Stimulated activated CD4-positive, alpha-beta T cell treated with anti-CD3 and anti-CD28 coated beads, Interleukin-12 subunit alpha, Interleukin-12 subunit beta, amount 100 ng/mL, for 48 hours (primary cell): Measurements from ENCODE around the gene ZNF679.
"Not testable (repeated sequence)": the region's sequence is repeated elsewhere in the genome, so short reads cannot be mapped to it uniquely, and the experiment has no call there.

ENCODE experiments used
- DNase-seq, 3 donors: peaks; one replicate each; pipeline ENCODE4 v3.0.0-alpha.2; 2020; ENCODE audit warnings: low read depth in 2 of 3, low spot score in 1 of 3

ZNF679 gene

GRCh38 chr7:64228174-64228573, at the start of gene ZNF679:
ZNF679 (plus strand) TSS chr7:64228474; CDS start chr7:64249118, 20,644 bp downstream.
- DNase-seq, result not testable (repeated sequence)

- peak in 1 of 3 donors; percentile 1 for DNase-seq
Observed at GRCh38 chr7:64180989-64181388, 47.3 kb upstream of the ZNF679 start.

- DNase-seq, result no peak
Observed at GRCh38 chr7:64181586-64181985, 46.7 kb upstream of the ZNF679 start.

- no peak for DNase-seq
Observed at GRCh38 chr7:64182036-64182790, 46.1 kb upstream of the ZNF679 start.

GRCh38 chr7:64183126-64183742, 45.0 kb upstream of the ZNF679 start:
- peak; percentile 7 to 39 (median 22) for DNase-seq

- no peak for DNase-seq
Observed at GRCh38 chr7:64183827-64184372, 44.4 kb upstream of the ZNF679 start.

GRCh38 chr7:64184376-64184775, 43.9 kb upstream of the ZNF679 start:
- DNase-seq, result no peak

GRCh38 chr7:64187408-64187807, 40.9 kb upstream of the ZNF679 start:
- DNase-seq, result no peak

GRCh38 chr7:64192148-64192704, 36.0 kb upstream of the ZNF679 start:
- DNase-seq, result no peak

GRCh38 chr7:64192775-64193174, 35.5 kb upstream of the ZNF679 start:
- DNase-seq, result no peak

- no peak for DNase-seq
Observed at GRCh38 chr7:64206903-64207302, 21.4 kb upstream of the ZNF679 start, which contains the start of gene ZNF735. ZNF735 (plus strand) TSS chr7:64207203; CDS start chr7:64207203, 0 bp downstream.

GRCh38 chr7:64219710-64220298, 8.5 kb upstream of the ZNF679 start:
- not testable (repeated sequence) for DNase-seq

- DNase-seq, result no peak
Observed at GRCh38 chr7:64223366-64223765, 4.9 kb upstream of the ZNF679 start.

- no peak for DNase-seq
Observed at GRCh38 chr7:64266341-64266919, 38.2 kb downstream of the ZNF679 start.

GRCh38 chr7:64277630-64278029, 49.4 kb downstream of the ZNF679 start:
- no peak for DNase-seq

- no peak for DNase-seq
Observed at GRCh38 chr7:64294701-64295420, 66.6 kb downstream of the ZNF679 start.

GRCh38 chr7:64297418-64297817, 69.1 kb downstream of the ZNF679 start:
- not testable (repeated sequence) for DNase-seq

GRCh38 chr7:64300641-64301405, 72.5 kb downstream of the ZNF679 start:
- DNase-seq, result no peak

- peak; percentile 76 to 89 (median 87) for DNase-seq
Observed at GRCh38 chr7:64307254-64308015, 79.2 kb downstream of the ZNF679 start.
